ENCODE data around the gene ACCSL. TPM values are rescaled to one million over a fixed set of nuclear protein-coding genes. Genes with fewer than 3 reads are reported as not detected.

ACCSL gene
- total and polyA plus RNA-seq, 9 donors: 0.05 to 0.67 TPM; not detected in 7

DNA sequence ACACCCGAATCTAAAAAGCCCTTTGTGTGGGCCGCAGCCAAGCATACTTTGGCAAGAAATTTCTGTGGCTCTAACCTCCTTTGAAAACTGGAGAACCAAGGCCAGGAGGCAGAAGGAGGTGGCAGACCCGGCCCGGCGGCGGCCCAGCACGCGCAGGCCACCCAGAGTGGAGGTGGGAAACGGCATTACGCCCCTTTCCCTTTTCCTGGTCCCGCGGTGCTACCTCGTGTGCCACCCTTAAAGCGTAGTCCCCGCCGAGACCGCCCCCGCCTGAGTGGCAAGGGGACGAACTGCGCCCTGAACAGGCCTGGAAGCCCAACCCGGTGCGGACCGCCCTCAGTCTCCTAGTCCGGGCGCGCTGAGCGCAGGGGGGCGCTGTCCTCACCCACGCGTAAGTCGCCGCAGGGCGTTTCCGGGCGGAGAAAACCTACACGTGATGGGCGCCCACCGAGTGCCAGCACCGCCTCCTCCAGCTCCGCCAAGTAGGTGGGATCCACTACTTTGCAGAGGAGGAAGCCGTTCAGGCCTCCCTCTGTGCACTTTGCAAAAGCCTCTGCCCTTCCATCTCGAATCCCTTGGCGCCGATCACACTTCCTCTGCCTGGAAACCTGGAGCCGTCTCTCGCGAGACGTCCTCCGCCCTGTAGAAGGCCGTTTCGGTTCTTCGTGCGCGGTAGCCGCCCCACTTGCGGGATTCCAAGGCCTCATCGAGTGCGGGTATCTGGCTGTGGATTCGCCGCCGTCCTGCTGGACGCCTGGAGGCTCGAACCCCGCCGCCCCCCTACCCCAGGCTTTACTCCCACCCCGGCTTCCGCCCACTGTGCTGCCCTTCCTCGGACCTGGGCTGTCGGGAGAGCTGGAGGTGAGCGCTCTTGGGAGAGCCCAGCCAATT is 18.3 kb downstream of the ACCSL start, which contains the start of gene ACCS:
ACCS (plus strand) TSS at position 430 of the 891 bp plus-strand sequence. CDS start 1,358 bp downstream, outside the sequence.
- WGBS, 3 donors: 0 to 1% (median 0%) methylated on average over 53 to 70 of the region's 70 CpGs
- intact Hi-C loops (cut with DNase I): no loop called here

DNA sequence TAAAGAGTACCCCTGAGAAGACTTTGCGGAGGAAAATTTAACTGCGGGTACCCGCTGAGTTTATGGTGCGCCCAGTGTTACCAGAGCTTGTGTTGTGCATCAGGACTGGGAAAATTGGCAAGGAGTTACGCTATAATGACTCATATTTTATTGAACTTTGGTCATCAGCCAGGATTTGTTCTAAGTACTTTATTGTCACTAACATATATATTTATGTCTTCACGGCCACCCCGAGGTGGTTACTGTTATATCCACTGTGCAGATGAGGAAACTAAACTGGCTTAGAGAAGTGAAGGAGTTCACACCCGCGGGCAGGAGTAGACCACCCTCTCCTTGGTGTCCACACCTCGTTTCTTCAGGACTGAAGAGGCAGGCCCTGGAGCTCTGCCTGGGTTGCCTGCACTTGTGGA is 19.0 kb downstream of the ACCSL start:
- Histone ChIP-seq H3K27me3 (no peaks in the 10 kb centered on the region), H3K4me3 (peak overlapping the region; percentile 76), H3K9me3 (no peaks in the 10 kb centered on the region), H3K4me1 (ENCODE audit: insufficient read depth) (peaks cover 2% of the 10 kb centered on the region), H3K36me3 (no peaks in the 10 kb centered on the region), H3K27ac (peak overlapping the region; percentile 75 to 92)
- peak in 3 of 5 donors; percentile 15 to 36 (median 32) for DNase-seq
- intact Hi-C loops (cut with DNase I): no loop called here
- WGBS, 3 donors: 13 to 19% (median 18%) methylated on average over 10 of the region's 10 CpGs
- TF ChIP-seq POLR2A (IDR thresholded peaks at IDR 0.05) (no peak), CTCF (IDR thresholded peaks at IDR 0.05) (no peak), EP300 (IDR thresholded peaks at IDR 0.05) (no peak)

More for the DNA sequence above, 18.3 kb downstream of the ACCSL start, which contains the start of gene ACCS:
- Histone ChIP-seq H3K27me3 (no peaks in the 10 kb centered on the region), H3K4me1 (ENCODE audit: insufficient read depth) (peaks cover 2% of the 10 kb centered on the region), H3K4me3 (peak within 1 kb of the TSS; percentile 76), H3K36me3 (no peaks in the 10 kb centered on the region), H3K9me3 (no peaks in the 10 kb centered on the region), H3K27ac (peak within 1 kb of the TSS; percentile 75 to 92)
- DNase-seq: peak; percentile 95 to 98 (median 95)
- TF ChIP-seq EP300 (IDR thresholded peaks at IDR 0.05) (no peak), CTCF (IDR thresholded peaks at IDR 0.05) (peak; percentile 88 to 95 (median 90)), POLR2A (IDR thresholded peaks at IDR 0.05) (peak; percentile 74)

GRCh38 chr11:44067266-44067665 is 19.5 kb downstream of the ACCSL start:
- no peaks in the 10 kb centered on the region for H3K9me3 ChIP-seq
- no peak overlapping the region for H3K27ac ChIP-seq
- no peak for DNase-seq
- H3K36me3 ChIP-seq: no peaks in the 10 kb centered on the region
- no peak overlapping the region for H3K4me3 ChIP-seq
- TF ChIP-seq POLR2A (IDR thresholded peaks at IDR 0.05) (no peak), CTCF (IDR thresholded peaks at IDR 0.05) (no peak), EP300 (IDR thresholded peaks at IDR 0.05) (no peak)
- H3K27me3 ChIP-seq: no peaks in the 10 kb centered on the region
- H3K4me1 ChIP-seq (ENCODE audit: insufficient read depth): peaks cover 2% of the 10 kb centered on the region
- intact Hi-C loops (cut with DNase I): no loop called here
- WGBS, 3 donors: 69 to 81% (median 73%) methylated on average over 5 of the region's 5 CpGs

DNA sequence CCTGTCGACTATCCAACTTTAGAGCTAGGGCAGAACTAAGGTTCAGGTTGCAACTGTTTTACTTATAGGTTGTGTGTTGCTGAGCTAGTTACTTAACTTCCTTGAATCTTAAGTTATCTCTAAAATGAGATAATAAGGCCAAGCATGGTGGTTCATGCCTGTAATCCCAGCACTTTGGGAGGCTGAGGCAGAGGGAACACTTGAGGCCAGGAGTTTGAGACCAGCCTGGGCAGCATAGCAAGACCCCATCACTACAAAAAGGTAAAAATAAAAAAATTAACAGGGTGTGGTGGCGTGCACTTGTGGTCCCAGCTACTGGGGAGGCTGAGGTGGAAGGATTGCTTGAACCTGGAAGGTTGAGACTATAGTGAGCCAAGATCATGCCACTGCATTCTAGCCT is 20.4 kb downstream of the ACCSL start:
- H3K27me3 ChIP-seq: no peaks in the 10 kb centered on the region
- no peak for DNase-seq
- no peaks in the 10 kb centered on the region for H3K36me3 ChIP-seq
- H3K4me3 ChIP-seq: no peak overlapping the region
- H3K27ac ChIP-seq: no peak overlapping the region
- WGBS, 3 donors: 96 to 100% (median 99%) methylated on average over 2 of the region's 2 CpGs
- TF ChIP-seq POLR2A (IDR thresholded peaks at IDR 0.05): no peak
- TF ChIP-seq CTCF (IDR thresholded peaks at IDR 0.05): no peak
- TF ChIP-seq EP300 (IDR thresholded peaks at IDR 0.05): no peak
- H3K4me1 ChIP-seq (ENCODE audit: insufficient read depth): peaks cover 2% of the 10 kb centered on the region
- intact Hi-C loops (cut with DNase I): no loop called here
- no peaks in the 10 kb centered on the region for H3K9me3 ChIP-seq
